ENCODE results near the gene CD247. TPM values are rescaled to one million over a fixed set of nuclear protein-coding genes. Genes with fewer than 3 reads are reported as not detected.

CD247 gene
- total and polyA plus RNA-seq, 9 of the 15 experiments (the other 6 are each of a cell fraction or from before 2014, with no cell fraction given) = 0.08 to 0.42 (median 0.28) TPM; not detected in 5

- TF ChIP-seq RNF219 (CRISPR knock-in tag; IDR thresholded peaks at IDR 0.05) (no peak), PTBP1 (IDR thresholded peaks at IDR 0.05; ENCODE audit: low read depth, low read length) (no peak), ZBED1 (IDR thresholded peaks at IDR 0.05) (peak; percentile 79; the same call in 1 of the 2 replicates), ARNT (IDR thresholded peaks at IDR 0.05) (no peak), HNRNPH1 (optimal IDR thresholded peaks at IDR 0.05; ENCODE audit: low read depth, low read length) (no peak), ZNF280A (IDR thresholded peaks at IDR 0.05; ENCODE audit: low read depth, partially characterized antibody) (no peak), CTCF (IDR thresholded peaks at IDR 0.05 in 2 of 3, conservative IDR thresholded peaks at IDR 0.05 in 1 of 3; ENCODE audit: insufficient read depth in 2 of 3, low read depth in 1 of 3, low read length in 3 of 3) (no peak), ELF1 (tag; IDR thresholded peaks at IDR 0.05) (no peak), ZNF436 (CRISPR knock-in tag; IDR thresholded peaks at IDR 0.05) (no peak), NR4A1 (CRISPR knock-in tag; IDR thresholded peaks at IDR 0.05) (no peak), NR4A1 (tag; IDR thresholded peaks at IDR 0.05) (no peak)
Measured at GRCh38 chr1:167544447-167545093, 26.2 kb upstream of the CD247 start (continued).
